GM12878 (cell line): Measurements from ENCODE around the gene SVEP1. TPM values are rescaled to one million over a fixed set of nuclear protein-coding genes. Genes with fewer than 3 reads are reported as not detected.

Experiments used
- ATAC-seq: fragments of 200-7000 bp; cut with Tn5 transposase; 3 replicates; pipeline ENCODE4 v1.9.1; 2020; ENCODE audit warnings: mild to moderate bottlenecking, moderate library complexity
- BruUV-seq: library from RNA; stranded (reverse); fragments of 400-500 nt; replicated peaks from 2 replicates; lab custom pipeline; 2021; lab: Mats Ljungman, UMichigan
- CTCF ChIA-PET: fragments of 300-600 bp; sonication (Branson Sonifier 250); formaldehyde crosslinking; extraction: SDS; loops from one replicate; lab custom pipeline; 2021; ENCODE audit warnings: inconsistent platforms; lab: Yijun Ruan, JAX
- POLR2A ChIA-PET: fragments of 350-600 bp; formaldehyde crosslinking; extraction: SDS; loops from one replicate; lab custom pipeline; 2021; ENCODE audit warnings: inconsistent platforms; lab: Charles Lee
- RAD21 ChIA-PET: fragments of 300-600 bp; sonication (Branson Sonifier 250); formaldehyde crosslinking; loops from one replicate; lab custom pipeline; 2023; ENCODE audit warnings: antibody characterized with exemption; ENCODE audit not compliant: unreplicated experiment; lab: Charles Lee
- SMC1A ChIA-PET: fragments of 300-600 bp; sonication (Branson Sonifier 250); formaldehyde crosslinking; loops from one replicate; lab custom pipeline; 2023; ENCODE audit not compliant: unreplicated experiment, uncharacterized antibody; lab: Charles Lee
- DNase-seq: peaks from one replicate; pipeline ENCODE4 v3.0.0-alpha.2; 2011; ENCODE audit warnings: low read depth, low spot score
- FAIRE-seq: peaks from 3 replicates; lab custom pipeline; 2011; peaks lifted over from hg19 to GRCh38; lab: Jason Lieb, UNC
- H2AFZ ChIP-seq: 2 replicates; pipeline ENCODE4 v1.6.0; 2011; ENCODE audit warnings: low read depth, low read length, control low read depth; ENCODE audit not compliant: control insufficient read depth
- H3K27ac ChIP-seq: 2 replicates; pipeline ENCODE4 v1.5.1; 2011; ENCODE audit warnings: control low read depth; ENCODE audit not compliant: control insufficient read depth, insufficient read depth
- H3K27me3 ChIP-seq, 2 experiments: replicated peaks in 1 of 2; 2 replicates each; pipeline versions ENCODE4 v1.6.0 to v1.6.1; 2011; ENCODE audit warnings: low read length in 1 of 2; ENCODE audit not compliant: control insufficient read depth in 2 of 2, insufficient read depth in 2 of 2
- H3K36me3 ChIP-seq, 2 experiments: 2 replicates each; pipeline ENCODE4 v1.5.1; 2011; ENCODE audit warnings: low read length in 1 of 2; ENCODE audit not compliant: control insufficient read depth in 2 of 2, insufficient read depth in 2 of 2
- H3K4me1 ChIP-seq: 2 replicates; pipeline ENCODE4 v1.6.1; 2011; ENCODE audit warnings: mild to moderate bottlenecking, low read length, moderate library complexity, mixed read lengths; ENCODE audit not compliant: control insufficient read depth, insufficient read depth
- H3K4me2 ChIP-seq: 2 replicates; pipeline ENCODE4 v1.6.0; 2011; ENCODE audit warnings: control low read depth; ENCODE audit not compliant: control insufficient read depth, insufficient read depth
- H3K4me3 ChIP-seq: fragments of 200-600 bp; sonication (generic); 2 replicates; pipeline ENCODE4 v1.5.1; 2016
- H3K79me2 ChIP-seq: 2 replicates; pipeline ENCODE4 v1.6.0; 2011; ENCODE audit warnings: low read length; ENCODE audit not compliant: control insufficient read depth, insufficient read depth
- H3K9ac ChIP-seq: 2 replicates; pipeline ENCODE4 v1.8.0; 2011; ENCODE audit warnings: low read length, control low read depth, mixed read lengths; ENCODE audit not compliant: control insufficient read depth, insufficient read depth
- H3K9me3 ChIP-seq: replicated peaks from 3 replicates; pipeline ENCODE4 v1.5.1; 2011; ENCODE audit warnings: mild to moderate bottlenecking, low read length; ENCODE audit not compliant: control insufficient read depth, insufficient read depth
- H4K20me1 ChIP-seq: 2 replicates; pipeline ENCODE4 v1.6.0; 2011; ENCODE audit not compliant: control insufficient read depth, insufficient read depth
- KDM1A ChIP-seq: fragments of 200-600 bp; sonication (generic); IDR thresholded peaks from 2 replicates; pipeline ENCODE4 v1.6.1; 2016; ENCODE audit warnings: borderline replicate concordance
- MEF2A ChIP-seq: IDR thresholded peaks from 2 replicates; pipeline ENCODE4 v1.6.1; 2011; ENCODE audit warnings: low read depth, mild to moderate bottlenecking, low read length, moderate library complexity; ENCODE audit not compliant: insufficient read depth
- SPI1 ChIP-seq: IDR thresholded peaks from 2 replicates; pipeline ENCODE4 v1.6.1; 2011; ENCODE audit warnings: low read depth, mild to moderate bottlenecking, low read length, moderate library complexity, borderline replicate concordance; ENCODE audit not compliant: insufficient read depth
- SRF ChIP-seq, 2 experiments: IDR thresholded peaks; 2 replicates each; pipeline ENCODE4 v1.6.1; 2011; ENCODE audit warnings: low read depth in 2 of 2, low read length in 2 of 2, mild to moderate bottlenecking in 1 of 2, moderate library complexity in 1 of 2
- ZBTB4 ChIP-seq: fragments of 450-650 bp; formaldehyde crosslinking; IDR thresholded peaks from 2 replicates; pipeline ENCODE4 v1.4.0; 2022; ENCODE audit warnings: mild to moderate bottlenecking, moderate library complexity
- WGBS: methylation state at CpG from one replicate; pipeline ENCODE4 v1.1.6; 2016; ENCODE audit warnings: low lambda C conversion rate; ENCODE audit not compliant: insufficient replicate concordance, insufficient coverage; ENCODE audit errors: missing lambda C conversion rate; 5-methylcytosine and 5-hydroxymethylcytosine counted together
- in situ Hi-C: fragments of 300-500 bp; cut with MboI; formaldehyde crosslinking; loops from 9 replicates; pipeline ENCODE4 v1.14.3; 2018; ENCODE audit warnings: mixed read lengths
- intact Hi-C: fragments of 100-400 bp; cut with micrococcal nuclease; formaldehyde crosslinking; loops from one replicate; pipeline ENCODE4 v1.14.2; 2022; ENCODE audit not compliant: unreplicated experiment
- polyA plus RNA-seq, 11 experiments: library from polyadenylated mRNA; depleted of rRNA in 4 of 11; unstranded in 6 of 11; stranded (reverse) in 5 of 11; fragments of >200 nt; fragmentation: Nextera tagmentation in 4 of 11; fragmentation: Illumina TruSeq in 1 of 11; extraction: Ambion mirVana in 4 of 11; extraction: Trizol in 1 of 11; gene quantifications; 1 replicate in 1 of 11; 2 replicates in 10 of 11; pipeline versions ENCODE4 v1.2.1 to v1.2.3, GENCODE V29; 2011 to 2016; ENCODE audit warnings: inconsistent platforms in 2 of 11, missing spikeins in 2 of 11, low read depth in 1 of 11
- total RNA-seq, 4 experiments: library from RNA; depleted of rRNA in 3 of 4; stranded (reverse); fragments of >200 nt in 3 of 4; fragmentation: Illumina TruSeq in 1 of 4; extraction: Trizol in 1 of 4; gene quantifications; 2 replicates each; pipeline versions ENCODE4 v1.2.1 to v1.2.3, GENCODE V29; 2013 to 2021

The SVEP1 gene
- total and polyA plus RNA-seq, 10 of the 15 experiments (the other 5 are each of a cell fraction or from before 2014, with no cell fraction given) = under 0.01 to 0.05 (median 0.01) TPM; not detected in 5

- TF ChIP-seq ZBTB4 (CRISPR knock-in tag) = no peak
- no peak for TF ChIP-seq KDM1A
Measured at GRCh38 chr9:110559869-110560268, 19.7 kb downstream of the SVEP1 start (continued).

- CTCF ChIA-PET = interaction anchor here (1.0 kb wide), 1 partner anchor 13 kb away, joined by 3 read pairs; no protein-coding TSS in a partner anchor
- no peak overlapping the region for H3K27ac ChIP-seq
- ATAC-seq = no peak
- no peak for DNase-seq
- no peaks in the 10 kb centered on the region for H4K20me1 ChIP-seq
- H3K9me3 ChIP-seq = no peaks in the 10 kb centered on the region
- POLR2A ChIA-PET = no interaction called here
- H3K36me3 ChIP-seq = no peaks in the 10 kb centered on the region
- RAD21 ChIA-PET = no interaction called here
- H3K4me1 ChIP-seq = no peaks in the 10 kb centered on the region
- 37% methylated on average over 6 of the region's 6 CpGs for WGBS
- no peak overlapping the region for H3K4me2 ChIP-seq
- H2AFZ ChIP-seq = no peak overlapping the region
- no peak overlapping the region for H3K9ac ChIP-seq
- intact Hi-C loops (no loop called here), in situ Hi-C loops (no loop called here)
- H3K4me3 ChIP-seq = no peak overlapping the region
- FAIRE-seq = no peak
- no peaks in the 10 kb centered on the region for H3K79me2 ChIP-seq
- SMC1A ChIA-PET = no interaction called here
- no peaks in the 10 kb centered on the region for H3K27me3 ChIP-seq
- TF ChIP-seq SRF (IDR thresholded peaks at IDR 0.05; ENCODE audit: low read depth in 2 of 2, low read length in 2 of 2) (no peak), MEF2A (no peak), SPI1 (no peak)
- BruUV-seq = no TSS peak
Measured at GRCh38 chr9:110555551-110556331, 23.8 kb downstream of the SVEP1 start.
